GM12874 (cell line): Measurements from ENCODE around the gene SIGLEC10.

Source experiments
- TF ChIP-seq, protein P1 (sequence below): IDR thresholded peaks from 2 replicates; pipeline ENCODE4 v1.5.1; 2011; ENCODE audit warnings: low read depth, mild to moderate bottlenecking, control low read depth, low read length, moderate library complexity; ENCODE audit not compliant: insufficient read depth

The SIGLEC10 gene

DNA sequence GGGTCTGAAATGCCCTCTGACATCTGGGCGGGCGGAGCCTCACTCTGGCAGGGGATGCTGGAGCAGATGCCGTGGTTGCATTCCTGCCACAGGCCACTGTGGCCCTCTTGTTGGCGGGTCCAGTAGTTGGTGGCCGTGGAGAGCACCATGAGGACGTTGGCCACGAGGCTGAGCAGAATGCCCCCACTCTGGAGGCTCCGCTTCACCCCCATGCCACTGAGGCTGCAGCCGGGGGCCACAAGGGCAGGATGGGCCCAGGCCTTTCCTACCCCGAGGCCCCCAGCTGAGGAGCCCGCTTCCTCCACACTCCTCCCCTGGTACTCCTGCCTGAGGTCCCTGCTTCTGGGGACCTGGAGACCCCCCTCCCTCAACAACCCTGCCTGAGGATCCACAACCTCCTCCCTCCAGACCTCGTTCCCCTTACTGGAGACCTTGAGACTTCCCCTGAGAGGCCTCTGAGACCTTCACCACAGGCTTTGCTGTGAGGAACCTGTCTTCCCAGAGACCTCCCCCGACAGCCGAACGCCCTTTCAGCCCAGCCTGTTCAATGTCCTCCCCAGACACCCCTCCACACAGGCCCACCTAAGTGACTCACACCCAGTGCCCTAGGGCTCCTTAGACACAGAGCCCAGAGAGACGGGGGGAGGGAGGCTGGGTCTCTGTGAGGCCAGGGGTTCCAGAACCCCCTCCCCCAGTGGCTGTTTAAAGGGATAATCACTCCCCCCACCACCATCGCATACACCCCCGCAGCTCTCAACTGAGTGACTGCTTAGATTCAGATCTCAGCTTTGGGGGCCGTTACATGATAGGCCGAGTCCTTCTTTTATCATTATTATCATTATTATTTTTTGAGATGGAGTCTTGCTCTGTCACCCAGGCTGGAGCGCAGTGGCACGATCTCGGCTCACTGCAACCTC lies 48.8 kb downstream of the SIGLEC10 start, which contains the start of gene CLDND2:
CLDND2 (minus strand) TSS at position 638 of the 917 bp plus-strand sequence; CDS start at position 212, 426 bp downstream.
- TF ChIP-seq, protein P1, sequence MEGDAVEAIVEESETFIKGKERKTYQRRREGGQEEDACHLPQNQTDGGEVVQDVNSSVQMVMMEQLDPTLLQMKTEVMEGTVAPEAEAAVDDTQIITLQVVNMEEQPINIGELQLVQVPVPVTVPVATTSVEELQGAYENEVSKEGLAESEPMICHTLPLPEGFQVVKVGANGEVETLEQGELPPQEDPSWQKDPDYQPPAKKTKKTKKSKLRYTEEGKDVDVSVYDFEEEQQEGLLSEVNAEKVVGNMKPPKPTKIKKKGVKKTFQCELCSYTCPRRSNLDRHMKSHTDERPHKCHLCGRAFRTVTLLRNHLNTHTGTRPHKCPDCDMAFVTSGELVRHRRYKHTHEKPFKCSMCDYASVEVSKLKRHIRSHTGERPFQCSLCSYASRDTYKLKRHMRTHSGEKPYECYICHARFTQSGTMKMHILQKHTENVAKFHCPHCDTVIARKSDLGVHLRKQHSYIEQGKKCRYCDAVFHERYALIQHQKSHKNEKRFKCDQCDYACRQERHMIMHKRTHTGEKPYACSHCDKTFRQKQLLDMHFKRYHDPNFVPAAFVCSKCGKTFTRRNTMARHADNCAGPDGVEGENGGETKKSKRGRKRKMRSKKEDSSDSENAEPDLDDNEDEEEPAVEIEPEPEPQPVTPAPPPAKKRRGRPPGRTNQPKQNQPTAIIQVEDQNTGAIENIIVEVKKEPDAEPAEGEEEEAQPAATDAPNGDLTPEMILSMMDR = no peak

DNA sequence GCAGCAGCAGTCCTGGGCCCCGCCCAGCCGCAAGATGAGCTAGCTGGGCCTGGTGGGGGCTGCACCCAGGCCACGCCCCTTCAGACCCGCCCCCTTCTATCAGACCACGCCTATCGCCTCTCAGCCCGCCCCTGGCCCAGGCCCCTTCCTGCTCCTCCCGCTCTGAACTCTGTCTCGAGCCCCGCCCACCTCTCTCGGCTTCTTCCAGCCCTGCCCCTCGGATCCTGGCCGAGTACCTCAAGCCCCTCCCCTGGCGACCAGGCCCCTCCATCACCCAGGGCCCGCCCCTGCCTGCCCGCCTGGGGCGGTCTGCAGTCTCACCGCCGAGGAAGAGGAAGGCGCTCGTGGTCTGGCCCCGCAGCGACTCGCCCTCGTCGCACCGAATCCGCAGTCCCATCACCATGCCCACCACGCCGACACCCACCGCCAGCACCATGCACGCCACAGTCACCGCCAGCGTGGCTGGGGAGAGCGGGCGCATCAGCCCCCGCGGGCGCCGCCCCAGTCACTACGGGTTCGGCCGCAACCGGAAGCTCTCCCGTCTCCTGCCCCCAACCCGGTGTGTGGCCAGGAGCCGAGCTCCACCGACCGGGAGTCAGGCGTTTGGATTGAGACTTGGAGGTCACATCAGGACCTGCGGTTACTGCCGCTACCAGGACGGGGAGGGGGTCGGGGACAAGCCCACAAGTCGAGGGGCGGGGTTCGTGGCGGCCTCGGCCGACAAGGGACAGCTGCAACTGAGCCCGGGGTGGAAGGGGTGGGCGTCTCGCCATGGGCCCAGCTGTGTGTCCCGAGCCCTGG lies 49.7 kb downstream of the SIGLEC10 start:
- TF ChIP-seq, protein P1 = no peak

DNA sequence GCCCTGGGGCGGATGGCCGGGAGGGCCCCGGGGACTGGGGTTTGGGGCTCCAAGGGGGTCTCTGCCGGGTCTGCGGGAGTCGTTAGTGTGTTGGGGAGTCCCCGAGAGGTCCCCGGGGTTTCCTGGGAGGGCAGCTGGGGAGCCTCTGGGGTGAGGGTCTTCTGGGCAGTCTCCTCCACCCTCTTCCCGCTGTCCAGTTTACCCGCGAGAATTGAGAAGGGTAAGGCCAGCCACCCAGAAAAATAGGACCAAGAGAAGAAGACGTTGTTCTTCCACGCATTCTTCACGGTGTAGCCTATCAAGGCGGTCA lies 50.2 kb downstream of the SIGLEC10 start:
- TF ChIP-seq, protein P1 = no peak

DNA sequence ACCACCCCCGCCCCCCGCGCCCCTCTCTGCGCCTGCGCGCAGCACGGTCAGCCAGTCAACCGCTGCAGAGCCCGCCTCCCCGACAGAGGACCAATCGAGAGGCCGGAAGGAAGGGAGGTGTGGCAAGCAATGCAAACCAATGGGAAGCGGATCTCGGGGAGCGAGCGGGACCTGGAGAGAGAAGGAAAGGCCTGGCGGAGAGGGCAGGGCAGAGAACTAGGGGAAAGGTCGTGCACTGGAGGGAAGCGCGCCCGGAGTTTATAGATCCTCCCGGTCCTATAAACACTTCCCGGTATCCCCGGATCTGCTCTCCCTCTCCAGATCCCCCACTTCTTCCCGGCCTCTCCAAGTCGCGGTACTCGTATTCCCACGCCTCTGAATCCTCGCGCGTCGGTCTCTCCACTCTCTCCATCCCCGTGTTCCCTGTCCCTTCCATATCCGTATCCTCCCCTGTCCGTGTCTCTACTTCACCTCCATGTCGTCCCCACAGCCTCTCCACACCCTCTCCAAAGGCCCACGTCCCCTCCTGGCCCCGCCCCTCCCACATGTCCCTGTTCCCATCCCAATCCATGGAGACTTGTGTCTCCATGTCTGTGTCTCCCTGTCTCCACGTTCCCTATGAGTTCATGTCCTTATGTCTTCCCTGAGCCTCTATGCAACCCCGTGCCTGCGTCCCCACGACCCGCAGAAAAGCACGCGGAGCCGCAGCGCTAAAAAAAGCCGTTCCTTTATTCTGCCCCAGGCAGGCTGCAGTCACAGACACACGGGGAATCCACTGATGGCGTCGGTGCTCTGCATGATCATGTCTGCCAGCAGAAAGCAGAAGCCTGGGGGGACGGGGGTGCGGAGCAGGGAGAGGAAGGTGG lies 50.8 kb downstream of the SIGLEC10 start:
- TF ChIP-seq, protein P1 = no peak

DNA sequence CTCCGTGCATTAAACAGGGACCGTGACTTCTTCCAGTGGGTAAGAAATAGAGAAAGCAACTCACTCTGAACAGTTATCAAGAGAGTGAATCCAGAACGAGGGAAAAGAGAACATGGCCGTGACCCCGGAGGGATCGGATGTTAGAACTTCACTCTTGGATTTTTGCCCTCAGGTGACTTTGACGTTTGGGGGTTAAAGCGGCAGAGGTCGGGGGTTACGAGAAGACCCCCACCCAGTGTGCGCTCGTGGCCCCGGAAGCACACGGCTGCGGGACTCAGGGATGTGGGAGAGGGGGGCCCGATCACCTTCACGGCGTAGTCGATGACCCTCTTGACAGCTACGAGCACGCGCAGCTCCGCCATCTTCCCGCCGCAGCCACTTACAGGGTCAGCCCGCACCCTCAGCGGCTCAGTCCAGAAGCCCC lies 51.5 kb downstream of the SIGLEC10 start, which contains the start of gene ETFB:
ETFB (minus strand) TSS at position 424 of the 424 bp plus-strand sequence; CDS start at position 362, 62 bp downstream.
- TF ChIP-seq, protein P1 = no peak

DNA sequence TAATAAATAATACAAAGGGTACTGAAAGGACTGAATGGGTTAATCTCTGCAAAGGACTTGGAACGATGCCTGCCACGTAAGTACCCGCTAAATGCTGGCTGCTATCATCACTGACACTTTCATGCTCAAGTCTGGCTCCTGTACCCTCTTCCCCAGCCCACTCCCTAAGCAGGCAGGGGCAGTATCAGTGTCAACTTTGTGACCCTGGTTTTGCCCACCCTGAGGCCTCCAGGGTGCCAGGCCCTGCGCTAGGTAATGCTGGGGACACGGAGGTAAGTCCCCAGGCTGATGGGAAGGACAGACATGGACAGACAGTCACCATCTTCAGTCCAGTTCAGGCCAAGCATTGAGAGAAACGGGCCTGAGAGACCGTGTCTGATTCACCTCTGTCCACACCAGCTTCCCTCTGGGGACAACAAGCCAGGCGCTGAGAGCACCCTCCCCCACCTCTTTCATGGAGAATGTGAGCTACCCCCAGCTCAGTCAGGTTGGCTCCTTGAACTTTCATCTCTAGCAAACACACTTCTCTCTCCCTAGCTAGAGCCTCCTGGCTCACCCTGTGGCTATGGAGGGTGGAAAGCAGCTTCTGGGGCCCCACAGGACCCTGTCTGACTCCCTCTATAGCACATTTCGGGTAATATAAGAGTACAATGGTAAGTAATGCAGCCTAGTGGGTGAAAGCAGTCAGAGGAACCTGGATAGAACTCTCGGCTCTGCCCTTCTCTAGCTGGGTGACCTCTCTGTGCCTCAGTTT lies 52.1 kb downstream of the SIGLEC10 start:
- TF ChIP-seq, protein P1 = no peak
